NCI-H345 treated with DMSO at 0.1 percent for 48 hours (cell line): ENCODE data around the gene VAT1L.

Experiments
- DNase-seq: peaks from one replicate; lab custom pipeline; 2025; ENCODE audit not compliant: unreplicated experiment; lab: John Stamatoyannopoulos, UW

Gene VAT1L

GRCh38 chr16:77905374-77905920 is 117.1 kb downstream of the VAT1L start:
- DNase-seq, result peak; percentile 50

- no peak for DNase-seq
These were observed 121.7 kb downstream of the VAT1L start for GRCh38 chr16:77910021-77910420.

- no peak for DNase-seq
These were observed 124.3 kb downstream of the VAT1L start for GRCh38 chr16:77912617-77913016.

- DNase-seq, result no peak
These were observed 125.4 kb downstream of the VAT1L start for GRCh38 chr16:77913738-77914253.

- no peak for DNase-seq
These were observed 127.7 kb downstream of the VAT1L start for GRCh38 chr16:77916111-77916510.

- no peak for DNase-seq
These were observed 129.6 kb downstream of the VAT1L start for GRCh38 chr16:77917971-77918370.

GRCh38 chr16:77918809-77919707 is 130.7 kb downstream of the VAT1L start:
- no peak for DNase-seq

- DNase-seq, result no peak
These were observed 131.5 kb downstream of the VAT1L start for GRCh38 chr16:77919761-77920415.

GRCh38 chr16:77920984-77921383 is 132.6 kb downstream of the VAT1L start:
- no peak for DNase-seq

- DNase-seq, result no peak
These were observed 133.9 kb downstream of the VAT1L start for GRCh38 chr16:77922228-77922754.

- no peak for DNase-seq
These were observed 137.2 kb downstream of the VAT1L start for GRCh38 chr16:77925531-77925930.

GRCh38 chr16:77928096-77928495 is 139.7 kb downstream of the VAT1L start:
- peak; percentile 51 for DNase-seq

- DNase-seq, result no peak
These were observed 140.6 kb downstream of the VAT1L start for GRCh38 chr16:77929004-77929403.

GRCh38 chr16:77931058-77931457 is 142.7 kb downstream of the VAT1L start:
- no peak for DNase-seq

GRCh38 chr16:77937473-77938149 is 149.2 kb downstream of the VAT1L start:
- DNase-seq, result peak; percentile 4

- DNase-seq, result no peak
These were observed 150.5 kb downstream of the VAT1L start for GRCh38 chr16:77938913-77939312.

GRCh38 chr16:77939968-77940367 is 151.6 kb downstream of the VAT1L start:
- no peak for DNase-seq

GRCh38 chr16:77943801-77944200 is 155.4 kb downstream of the VAT1L start:
- DNase-seq, result peak; percentile 81

- no peak for DNase-seq
These were observed 156.3 kb downstream of the VAT1L start for GRCh38 chr16:77944631-77945030.

- DNase-seq, result no peak
These were observed 156.8 kb downstream of the VAT1L start for GRCh38 chr16:77945126-77945525.

GRCh38 chr16:77946823-77947222 is 158.5 kb downstream of the VAT1L start:
- DNase-seq, result no peak
